GM18508 (cell line): ENCODE measurements around the gene ABCB8.
"Not testable (repeated sequence)": the region's sequence is repeated elsewhere in the genome, so short reads cannot be mapped to it uniquely, and the experiment has no call there.

ENCODE experiments used
- ATAC-seq: cut with Tn5 transposase; IDR thresholded peaks from one replicate; pipeline ENCODE4 v1.9.1; 2021; ENCODE audit warnings: moderate number of reproducible peaks; ENCODE audit not compliant: insufficient read depth, unreplicated experiment

Gene ABCB8

DNA sequence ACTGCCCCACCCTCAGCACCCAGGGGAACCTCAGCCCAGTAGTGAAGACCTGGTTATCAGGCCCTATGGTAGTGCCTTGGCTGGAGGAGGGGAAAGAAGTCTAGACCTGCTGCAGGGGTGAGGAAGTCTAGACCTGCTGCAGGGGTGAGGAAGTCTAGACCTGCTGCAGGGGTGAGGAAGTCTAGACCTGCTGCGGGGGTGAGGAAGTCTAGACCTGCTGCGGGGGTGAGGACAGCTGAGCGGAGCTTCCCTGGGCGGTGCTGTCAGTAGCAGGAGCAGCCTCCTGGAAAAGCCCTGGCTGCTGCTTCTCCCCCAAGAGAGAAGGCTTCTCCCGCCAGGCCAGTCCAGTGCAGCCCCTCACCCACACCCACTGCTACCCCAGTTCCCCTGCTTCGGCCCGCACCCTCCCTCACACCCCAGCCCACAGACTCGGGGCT, 31.2 kb upstream of the ABCB8 start:
- no peak for ATAC-seq

DNA sequence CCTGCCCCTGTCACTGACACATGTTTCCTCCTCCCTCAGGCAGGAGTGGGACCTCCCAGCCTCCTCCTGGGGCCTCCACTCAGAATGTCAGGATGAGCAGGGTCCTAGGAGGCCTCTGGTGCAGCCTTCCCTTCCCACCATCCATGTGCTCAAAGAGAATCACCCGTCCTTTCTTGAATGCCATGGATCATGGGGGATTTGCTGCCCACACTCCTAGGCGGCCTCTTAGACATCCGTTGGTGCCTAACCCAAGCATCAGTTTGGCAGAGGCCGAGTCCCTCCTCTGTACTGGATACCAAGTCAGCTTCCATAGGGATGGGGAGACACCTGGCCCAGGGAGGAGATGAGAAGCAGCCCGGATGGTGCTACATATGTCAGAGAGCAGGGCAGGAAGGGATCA, 30.4 kb upstream of the ABCB8 start:
- no peak for ATAC-seq

DNA sequence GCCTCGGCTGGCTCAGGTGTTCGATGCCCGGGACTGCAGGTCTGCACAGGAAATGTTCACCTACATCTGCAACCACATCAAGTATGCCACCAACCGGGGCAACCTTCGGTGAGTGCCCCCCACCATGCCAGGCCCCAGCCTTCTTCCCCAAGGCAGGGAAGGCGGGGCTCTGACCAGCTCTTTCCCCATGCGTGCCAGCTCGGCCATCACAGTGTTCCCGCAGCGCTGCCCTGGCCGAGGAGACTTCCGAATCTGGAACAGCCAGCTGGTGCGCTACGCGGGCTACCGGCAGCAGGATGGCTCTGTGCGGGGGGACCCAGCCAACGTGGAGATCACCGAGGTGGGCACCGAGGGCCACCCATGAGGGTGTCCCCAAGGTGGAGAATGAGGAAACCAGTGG, 29.9 kb upstream of the ABCB8 start:
- ATAC-seq = no peak

DNA sequence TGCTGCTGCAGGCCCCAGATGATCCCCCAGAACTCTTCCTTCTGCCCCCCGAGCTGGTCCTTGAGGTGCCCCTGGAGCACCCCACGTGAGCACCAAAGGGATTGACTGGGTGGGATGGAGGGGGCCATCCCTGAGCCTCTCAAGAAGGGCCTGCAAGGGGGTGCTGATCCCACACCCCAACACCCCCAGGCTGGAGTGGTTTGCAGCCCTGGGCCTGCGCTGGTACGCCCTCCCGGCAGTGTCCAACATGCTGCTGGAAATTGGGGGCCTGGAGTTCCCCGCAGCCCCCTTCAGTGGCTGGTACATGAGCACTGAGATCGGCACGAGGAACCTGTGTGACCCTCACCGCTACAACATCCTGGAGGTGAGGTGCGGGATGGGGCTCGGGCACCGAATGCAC, 29.2 kb upstream of the ABCB8 start:
- ATAC-seq = no peak

DNA sequence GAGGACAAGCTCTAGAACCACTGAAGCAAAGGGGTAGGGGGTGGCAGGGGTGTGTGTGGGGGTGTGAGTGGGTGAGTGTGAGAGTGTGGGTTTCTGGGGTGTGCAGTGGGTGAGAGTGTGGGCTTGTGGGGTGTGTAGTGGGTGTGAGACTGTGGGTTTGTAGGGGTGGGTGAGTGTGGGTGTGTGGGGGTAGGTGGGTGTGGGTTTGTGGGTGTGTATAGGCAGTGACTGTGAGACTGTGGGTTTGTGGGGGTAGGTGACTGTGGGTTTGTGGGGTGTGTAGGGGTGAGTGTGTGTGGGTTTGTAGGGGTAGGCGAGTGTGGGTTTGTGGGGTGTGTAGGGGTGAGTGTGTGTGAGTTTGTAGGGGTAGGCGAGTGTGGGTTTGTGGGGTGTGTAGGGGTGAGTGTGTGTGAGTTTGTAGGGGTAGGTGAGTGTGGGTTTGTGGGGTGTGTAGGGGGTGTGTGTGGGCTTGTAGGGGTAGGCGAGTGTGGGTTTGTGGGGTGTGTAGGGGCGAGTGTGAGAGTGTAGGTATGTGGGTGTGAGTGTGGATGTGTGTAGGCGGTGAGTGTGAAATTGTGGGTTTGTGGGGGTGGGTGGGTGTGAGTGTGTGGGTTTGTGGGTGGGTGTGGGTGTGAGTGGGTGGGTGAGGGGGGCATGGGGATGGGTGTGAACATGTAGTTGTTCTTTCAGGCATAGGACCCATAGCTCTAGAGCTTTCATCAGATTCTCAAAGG, 28.6 kb upstream of the ABCB8 start:
- no peak for ATAC-seq

DNA sequence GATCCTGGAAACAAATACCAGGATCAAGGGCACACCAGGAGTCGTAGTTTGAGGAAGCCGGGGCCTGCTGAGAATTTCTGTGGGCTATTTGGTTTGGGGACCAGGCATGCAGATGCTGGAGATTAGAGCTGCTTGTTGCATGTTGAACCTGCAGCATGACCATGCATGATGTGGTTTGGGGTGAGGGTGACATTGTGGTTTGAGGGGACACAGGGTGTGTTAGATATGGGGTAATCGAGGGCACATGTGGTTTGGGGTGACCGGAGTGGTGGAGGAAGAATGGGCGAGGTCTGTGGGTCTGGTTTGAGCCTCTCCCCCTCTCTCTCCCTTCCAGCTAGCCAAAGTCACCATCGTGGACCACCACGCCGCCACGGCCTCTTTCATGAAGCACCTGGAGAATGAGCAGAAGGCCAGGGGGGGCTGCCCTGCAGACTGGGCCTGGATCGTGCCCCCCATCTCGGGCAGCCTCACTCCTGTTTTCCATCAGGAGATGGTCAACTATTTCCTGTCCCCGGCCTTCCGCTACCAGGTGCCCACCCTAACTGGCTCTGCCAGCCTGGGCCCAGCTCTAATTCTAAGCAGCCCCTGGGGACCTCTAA, 27.3 kb upstream of the ABCB8 start:
- ATAC-seq = no peak

DNA sequence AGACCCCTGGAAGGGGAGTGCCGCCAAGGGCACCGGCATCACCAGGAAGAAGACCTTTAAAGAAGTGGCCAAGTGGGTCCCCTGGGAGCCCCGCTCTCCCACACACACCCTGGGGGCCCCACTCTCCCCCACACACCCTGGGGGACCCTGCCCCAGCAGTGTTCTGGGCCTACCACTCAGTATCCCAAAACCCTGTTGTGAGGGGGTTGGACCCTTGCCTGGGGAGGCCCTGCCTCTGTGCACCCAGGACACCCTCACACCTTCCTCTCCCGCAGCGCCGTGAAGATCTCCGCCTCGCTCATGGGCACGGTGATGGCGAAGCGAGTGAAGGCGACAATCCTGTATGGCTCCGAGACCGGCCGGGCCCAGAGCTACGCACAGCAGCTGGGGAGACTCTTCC, 26.7 kb upstream of the ABCB8 start:
- ATAC-seq = no peak

DNA sequence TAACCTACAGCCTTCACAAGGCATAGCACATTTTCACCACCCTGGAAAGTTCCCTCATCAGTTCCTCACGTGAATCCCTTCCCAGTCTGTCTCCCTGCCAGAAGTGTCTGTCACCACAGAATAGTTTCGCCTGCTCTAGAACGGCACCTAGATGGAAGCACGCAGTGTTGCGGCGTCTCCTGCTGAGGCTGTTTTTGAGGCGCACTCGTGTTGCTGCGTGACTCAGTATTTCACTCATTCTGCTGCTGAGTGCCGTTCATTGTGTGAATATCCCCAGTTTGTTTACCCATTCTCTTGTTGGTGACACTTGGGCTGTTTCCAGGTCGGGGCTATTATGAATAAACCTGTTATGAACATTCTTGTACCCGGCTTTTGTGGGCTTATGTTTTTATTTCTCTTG, 24.7 kb upstream of the ABCB8 start:
- ATAC-seq = no peak

DNA sequence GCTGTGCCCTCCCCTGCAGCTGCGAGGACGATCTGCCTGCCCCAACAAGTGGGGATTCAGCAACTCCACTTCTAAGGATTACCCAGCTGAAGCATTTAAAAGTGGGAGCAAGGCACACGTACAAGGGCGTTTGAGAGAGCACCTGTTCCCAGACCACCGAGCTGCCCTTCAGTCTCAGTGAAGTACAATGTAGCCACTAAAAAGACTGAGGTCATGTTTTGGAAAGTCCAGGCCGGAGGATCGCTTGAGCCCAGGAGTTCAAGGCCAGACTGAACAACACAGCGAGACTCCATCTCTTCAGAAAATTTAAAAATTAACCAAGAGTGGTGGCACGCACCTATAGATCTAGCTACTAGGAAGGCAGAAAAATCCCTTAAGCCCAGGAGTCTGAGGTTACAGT, 22.7 kb upstream of the ABCB8 start:
- ATAC-seq = no peak

DNA sequence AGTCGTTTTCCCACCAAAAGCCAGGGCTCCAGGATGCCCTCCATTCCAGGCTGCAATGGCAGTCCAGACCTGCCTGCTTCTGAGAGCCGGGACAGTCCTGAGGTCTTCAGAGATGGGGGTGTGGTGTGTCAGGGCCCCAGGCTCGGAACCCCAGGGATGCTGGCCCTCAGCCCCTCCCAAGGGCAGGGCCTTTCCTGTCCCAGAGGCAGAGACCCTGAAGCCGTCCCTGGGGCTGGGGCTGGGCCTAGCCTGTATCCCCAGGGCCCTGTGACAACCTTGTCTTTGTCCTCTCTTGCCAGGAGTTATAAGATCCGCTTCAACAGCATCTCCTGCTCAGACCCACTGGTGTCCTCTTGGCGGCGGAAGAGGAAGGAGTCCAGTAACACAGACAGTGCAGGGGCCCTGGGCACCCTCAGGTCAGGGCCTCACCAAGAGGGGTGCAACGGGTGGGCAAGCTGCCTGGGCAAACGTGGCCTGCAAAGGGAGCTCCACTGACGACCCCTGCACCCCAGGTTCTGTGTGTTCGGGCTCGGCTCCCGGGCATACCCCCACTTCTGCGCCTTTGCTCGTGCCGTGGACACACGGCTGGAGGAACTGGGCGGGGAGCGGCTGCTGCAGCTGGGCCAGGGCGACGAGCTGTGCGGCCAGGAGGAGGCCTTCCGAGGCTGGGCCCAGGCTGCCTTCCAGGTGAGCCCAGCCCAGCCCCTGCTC, 21.5 kb upstream of the ABCB8 start:
- ATAC-seq = no peak

DNA sequence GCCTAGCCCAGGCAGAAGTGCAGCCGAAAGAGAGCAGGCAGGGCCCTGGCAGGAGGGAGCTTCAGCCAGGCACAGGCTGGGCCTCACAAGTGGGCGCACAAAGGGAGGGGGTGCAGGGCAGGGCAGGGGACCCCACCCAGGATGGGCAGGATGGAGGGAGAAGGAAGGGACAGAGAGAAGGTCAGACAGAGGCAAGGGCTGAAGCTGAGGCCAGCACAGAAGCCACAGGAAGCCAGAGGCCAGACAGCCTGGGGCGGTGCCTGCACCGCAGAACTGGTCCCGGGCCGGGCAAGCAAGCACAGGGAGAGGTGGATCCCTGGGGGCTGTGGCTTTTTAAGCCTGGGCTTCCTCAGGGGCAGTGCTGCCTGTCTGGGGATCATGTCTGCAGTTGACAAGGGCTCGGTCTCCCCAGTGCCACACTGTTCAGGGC, 20.8 kb upstream of the ABCB8 start:
- no peak for ATAC-seq

DNA sequence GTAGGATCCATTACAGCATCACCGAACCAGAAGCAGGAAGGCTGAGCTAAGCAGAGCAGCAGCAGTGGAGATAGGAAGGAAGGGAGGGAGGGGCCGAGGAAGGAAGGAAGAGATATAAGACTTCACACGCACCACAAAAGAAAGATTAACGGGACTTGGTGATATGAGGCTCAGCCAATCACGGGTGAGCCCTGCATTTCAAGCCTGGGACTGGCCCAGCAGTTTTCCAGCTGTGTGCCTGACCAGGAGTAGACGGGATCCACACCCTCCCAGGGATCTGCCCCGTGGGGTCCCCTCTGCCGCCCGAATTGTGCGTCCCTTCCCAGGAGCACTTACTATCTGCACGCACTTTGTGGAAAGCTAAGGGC, 20.1 kb upstream of the ABCB8 start:
- ATAC-seq = no peak

DNA sequence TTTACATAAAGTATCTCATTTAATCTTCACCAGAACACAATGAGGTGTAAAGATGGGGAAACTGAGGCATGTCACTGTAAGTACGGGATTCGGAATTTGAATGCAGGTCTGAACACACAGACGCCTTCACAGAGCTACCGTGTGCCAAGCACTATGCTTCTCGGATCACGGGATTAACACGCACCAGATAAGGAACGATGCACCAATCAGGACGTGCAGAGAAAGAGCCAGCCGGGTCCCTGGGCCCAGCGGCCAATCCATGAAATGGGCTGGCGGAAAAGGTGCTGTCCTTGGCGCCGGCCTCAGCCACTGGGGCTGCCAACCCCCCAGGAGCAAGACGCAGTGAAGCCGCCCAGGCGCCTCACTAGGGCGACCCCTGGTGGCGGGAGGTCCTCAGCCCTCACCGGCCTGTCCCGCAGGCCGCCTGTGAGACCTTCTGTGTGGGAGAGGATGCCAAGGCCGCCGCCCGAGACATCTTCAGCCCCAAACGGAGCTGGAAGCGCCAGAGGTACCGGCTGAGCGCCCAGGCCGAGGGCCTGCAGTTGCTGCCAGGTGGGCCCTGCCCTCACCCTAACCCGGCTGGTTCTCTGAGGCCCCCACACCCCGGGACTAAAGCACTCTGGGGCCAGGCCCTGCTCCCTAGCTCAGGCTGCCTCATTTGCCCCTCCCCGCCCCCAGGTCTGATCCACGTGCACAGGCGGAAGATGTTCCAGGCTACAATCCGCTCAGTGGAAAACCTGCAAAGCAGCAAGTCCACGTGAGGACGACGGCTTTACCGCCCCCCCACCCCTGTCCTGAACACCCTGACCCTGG, 19.5 kb upstream of the ABCB8 start:
- ATAC-seq = peak; percentile 62

DNA sequence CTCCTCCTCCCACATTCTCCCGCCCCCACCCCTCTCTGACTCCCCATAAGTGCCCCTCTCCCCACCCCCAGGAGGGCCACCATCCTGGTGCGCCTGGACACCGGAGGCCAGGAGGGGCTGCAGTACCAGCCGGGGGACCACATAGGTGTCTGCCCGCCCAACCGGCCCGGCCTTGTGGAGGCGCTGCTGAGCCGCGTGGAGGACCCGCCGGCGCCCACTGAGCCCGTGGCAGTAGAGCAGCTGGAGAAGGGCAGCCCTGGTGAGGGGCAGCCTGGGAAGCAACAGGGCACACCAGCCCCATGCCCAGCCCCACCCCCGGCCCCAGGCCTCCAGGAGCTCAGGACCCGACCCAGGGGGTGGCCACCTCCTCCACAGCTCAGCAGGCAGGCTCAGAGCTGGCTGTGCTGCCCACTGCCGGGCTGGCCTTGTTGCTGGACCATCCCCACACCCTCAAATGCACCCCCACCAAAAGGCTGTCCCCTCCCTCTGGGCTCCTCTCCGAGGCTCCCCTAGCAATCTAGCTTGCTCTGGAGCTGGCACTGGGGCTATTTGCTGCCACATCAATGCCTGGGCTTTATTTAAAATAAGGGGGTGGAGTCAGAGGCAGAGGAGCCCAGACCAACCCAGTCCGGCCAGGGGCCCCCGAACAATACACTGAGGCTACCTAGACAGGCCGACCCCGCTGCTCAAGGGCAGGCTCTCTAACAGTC, 18.8 kb upstream of the ABCB8 start:
- ATAC-seq = no peak

DNA sequence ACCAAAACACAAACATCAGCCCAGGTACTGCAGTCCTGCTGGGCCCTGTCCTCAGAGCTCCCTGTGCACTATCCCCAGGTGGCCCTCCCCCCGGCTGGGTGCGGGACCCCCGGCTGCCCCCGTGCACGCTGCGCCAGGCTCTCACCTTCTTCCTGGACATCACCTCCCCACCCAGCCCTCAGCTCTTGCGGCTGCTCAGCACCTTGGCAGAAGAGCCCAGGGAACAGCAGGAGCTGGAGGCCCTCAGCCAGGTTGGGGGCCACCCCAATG, 18.3 kb upstream of the ABCB8 start:
- ATAC-seq = no peak

DNA sequence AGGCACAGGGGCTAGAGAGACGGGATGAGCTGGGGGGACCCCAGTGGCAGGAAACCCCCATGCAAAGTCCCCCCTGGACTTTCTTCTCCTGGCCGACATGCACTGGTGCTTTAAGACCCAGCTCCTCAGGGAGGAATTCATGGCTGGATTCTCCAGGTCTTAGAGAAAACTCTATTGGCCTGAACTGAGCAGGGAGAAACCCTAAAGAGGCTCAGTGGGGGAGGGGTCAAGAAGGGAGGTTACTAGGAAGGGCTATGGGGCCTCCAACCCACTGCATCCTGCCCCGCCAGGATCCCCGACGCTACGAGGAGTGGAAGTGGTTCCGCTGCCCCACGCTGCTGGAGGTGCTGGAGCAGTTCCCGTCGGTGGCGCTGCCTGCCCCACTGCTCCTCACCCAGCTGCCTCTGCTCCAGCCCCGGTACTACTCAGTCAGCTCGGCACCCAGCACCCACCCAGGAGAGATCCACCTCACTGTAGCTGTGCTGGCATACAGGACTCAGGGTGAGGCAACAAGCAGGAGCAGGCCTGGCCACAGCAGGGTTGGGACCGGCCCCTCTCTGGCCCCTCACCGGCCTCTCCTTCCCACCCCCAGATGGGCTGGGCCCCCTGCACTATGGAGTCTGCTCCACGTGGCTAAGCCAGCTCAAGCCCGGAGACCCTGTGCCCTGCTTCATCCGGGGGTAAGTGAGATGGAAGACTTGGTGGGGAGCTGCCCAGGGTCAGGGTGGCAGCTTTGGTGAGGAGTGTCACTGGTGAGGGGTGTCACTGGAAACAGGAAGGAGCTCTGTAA, 17.7 kb upstream of the ABCB8 start:
- no peak for ATAC-seq

DNA sequence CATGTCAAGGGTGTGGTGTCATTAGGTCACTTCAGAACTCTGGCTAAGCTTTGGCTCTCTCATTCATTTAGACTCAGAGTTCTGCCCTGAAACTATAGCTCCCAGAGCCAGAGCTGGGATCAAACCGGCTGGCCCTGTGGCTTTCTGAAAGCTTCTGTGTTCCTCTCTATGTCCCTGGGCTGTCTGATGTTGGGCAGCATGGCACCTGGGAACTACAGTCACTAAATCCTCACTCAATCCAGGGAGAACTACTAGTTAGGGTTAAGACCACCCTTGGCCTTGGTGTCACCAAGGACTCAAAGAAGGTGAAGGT, 17.2 kb upstream of the ABCB8 start:
- ATAC-seq = no peak

DNA sequence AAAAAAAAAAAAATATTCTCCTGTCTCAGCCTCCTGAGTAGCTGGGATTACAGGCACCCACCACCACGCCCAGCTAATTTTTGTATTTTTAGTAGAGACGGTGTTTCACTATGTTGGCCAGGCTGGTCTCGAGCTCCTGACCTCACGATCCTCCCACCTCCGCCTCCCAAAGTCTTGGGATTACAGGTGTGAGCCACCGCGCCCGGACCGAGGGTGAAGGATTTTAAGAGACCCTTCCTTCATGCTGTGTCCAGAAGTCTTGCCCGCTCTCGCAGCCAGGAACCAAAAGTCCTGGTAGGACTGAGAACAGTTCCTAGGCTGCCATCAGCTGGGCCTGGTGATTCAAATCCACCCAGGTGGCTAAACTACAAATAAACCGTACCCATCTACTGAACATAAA, 16.6 kb upstream of the ABCB8 start:
- ATAC-seq = not testable (repeated sequence)

DNA sequence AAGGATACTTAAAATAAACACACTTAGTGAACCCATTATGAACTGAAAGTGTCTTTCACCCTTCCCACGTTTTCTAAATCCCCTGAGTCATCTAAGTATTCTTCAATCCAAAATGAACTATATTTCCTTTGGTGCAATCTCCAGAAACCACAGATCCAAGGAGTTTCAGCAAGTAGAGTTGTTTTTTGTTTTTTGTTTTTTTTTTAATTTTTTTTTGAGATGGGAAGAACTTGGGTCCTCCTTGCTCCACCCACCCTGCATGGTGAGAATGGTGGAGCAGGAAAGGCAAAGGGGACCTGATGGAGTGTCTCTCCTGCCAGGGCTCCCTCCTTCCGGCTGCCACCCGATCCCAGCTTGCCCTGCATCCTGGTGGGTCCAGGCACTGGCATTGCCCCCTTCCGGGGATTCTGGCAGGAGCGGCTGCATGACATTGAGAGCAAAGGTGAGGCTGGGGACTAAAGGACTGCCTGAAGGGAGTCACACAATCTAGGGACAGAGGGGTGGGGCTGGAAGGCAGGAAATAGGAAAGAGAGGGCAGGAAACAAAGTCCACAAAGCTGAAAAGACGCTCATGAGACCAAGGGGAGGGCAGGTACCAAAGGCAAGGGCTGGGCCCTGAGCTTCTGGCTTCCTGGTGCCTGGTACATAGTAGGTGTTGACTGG, 16.1 kb upstream of the ABCB8 start:
- no peak for ATAC-seq
